Dermis microvascular lymphatic vessel endothelial cell (primary cell): ENCODE results near the gene AKAP12. TPM values are rescaled to one million over a fixed set of nuclear protein-coding genes. Genes with fewer than 3 reads are reported as not detected.
"Not testable (repeated sequence)": the region's sequence is repeated elsewhere in the genome, so short reads cannot be mapped to it uniquely, and the experiment has no call there.

Experiments
- DNase-seq, 2 donors: peaks; one replicate each; pipeline versions ENCODE4 v3.0.0 to v3.0.0-alpha.2; 2010; ENCODE audit warnings: low read depth in 2 of 2
- total RNA-seq: library from RNA; depleted of rRNA; stranded (reverse); fragments of >200 nt; gene quantifications from 2 replicates; pipeline ENCODE4 v1.2.1, GENCODE V29; 2014

Gene AKAP12
- total RNA-seq, 1 donor from 2014 or later, result 314 TPM

- DNase-seq, result no peak
Measured at GRCh38 chr6:151379933-151380847, 140.4 kb downstream of the AKAP12 start.

- no peak for DNase-seq
Measured at GRCh38 chr6:151380848-151381205, 141.1 kb downstream of the AKAP12 start.

GRCh38 chr6:151381722-151382121 is 142.0 kb downstream of the AKAP12 start:
- DNase-seq, result no peak

DNA sequence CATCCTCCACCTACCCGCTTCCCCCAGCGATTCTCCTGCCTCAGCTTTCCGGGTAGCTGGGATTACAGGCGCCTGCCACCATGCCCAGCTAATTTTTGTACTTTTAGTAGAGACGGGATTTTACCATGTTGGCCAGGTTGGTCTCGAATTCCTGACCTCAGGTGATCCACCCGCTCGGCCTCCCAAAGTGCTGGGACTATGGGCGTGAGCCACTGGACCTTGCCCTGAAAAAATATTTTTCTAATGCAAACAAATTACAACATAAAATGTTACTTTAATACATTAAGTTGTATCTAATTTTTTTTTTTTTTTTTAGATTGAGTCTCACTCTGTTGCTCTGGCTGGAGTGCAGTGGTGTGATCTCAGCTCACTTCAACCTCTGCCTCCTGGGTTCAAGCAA is 142.9 kb downstream of the AKAP12 start:
- DNase-seq, result not testable (repeated sequence)

DNA sequence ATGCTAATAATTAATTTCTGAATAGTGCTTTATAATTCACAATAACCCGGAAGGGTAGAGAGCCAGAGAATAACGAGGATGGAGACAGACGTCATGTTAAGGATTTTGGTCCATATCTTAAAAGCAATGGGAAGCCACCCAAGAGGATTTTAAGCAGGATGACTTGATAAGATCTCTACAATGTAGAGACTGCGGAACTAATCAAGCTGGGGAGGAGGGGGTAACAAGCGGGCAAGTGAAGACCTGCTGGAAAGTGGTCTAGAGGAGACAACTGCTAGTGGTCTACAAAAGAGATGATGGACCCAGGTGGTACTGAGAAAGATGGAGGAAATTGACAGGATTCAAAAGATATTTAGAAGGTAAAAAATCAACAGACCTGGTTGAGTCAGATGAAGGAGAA is 144.4 kb downstream of the AKAP12 start:
- no peak for DNase-seq

GRCh38 chr6:151385177-151385576 is 145.4 kb downstream of the AKAP12 start:
- DNase-seq, result no peak

DNA sequence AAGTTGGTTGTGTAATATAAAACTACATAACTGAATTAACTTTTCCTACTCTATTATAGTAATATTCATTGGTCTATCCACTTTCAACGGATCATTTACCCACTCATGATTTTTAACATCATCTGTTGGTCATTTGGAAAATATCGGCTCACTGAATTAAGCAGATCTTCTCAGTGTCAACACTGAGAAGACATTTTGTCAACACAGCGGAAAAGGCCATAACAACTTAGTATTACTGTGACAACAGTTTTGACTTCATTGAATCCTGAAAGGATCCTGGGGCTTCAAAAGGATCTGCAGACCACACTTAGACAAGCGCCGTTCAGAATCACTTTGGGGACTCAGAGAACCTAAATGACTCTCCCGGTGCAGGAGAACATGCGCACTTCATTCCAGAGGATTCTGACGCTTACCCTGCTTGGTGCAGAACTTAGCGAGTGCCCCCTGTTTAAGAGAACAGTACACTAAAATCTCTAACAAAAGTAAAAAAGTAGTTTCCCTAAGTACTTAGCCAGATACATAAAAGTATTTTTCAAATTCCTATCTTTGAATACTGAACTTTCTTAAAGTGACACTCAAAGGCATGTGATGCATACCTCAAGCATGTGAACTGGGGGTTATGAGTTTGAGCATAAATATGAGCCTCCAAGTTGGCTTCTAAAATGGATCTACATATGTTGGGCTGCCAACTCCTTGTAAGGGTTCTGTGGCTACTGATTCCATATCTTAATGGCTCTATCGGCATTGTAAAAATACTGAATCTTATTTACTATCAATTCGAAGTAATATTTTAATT is 147.6 kb downstream of the AKAP12 start:
- no peak for DNase-seq

GRCh38 chr6:151388236-151388635 is 148.5 kb downstream of the AKAP12 start:
- DNase-seq, result no peak

DNA sequence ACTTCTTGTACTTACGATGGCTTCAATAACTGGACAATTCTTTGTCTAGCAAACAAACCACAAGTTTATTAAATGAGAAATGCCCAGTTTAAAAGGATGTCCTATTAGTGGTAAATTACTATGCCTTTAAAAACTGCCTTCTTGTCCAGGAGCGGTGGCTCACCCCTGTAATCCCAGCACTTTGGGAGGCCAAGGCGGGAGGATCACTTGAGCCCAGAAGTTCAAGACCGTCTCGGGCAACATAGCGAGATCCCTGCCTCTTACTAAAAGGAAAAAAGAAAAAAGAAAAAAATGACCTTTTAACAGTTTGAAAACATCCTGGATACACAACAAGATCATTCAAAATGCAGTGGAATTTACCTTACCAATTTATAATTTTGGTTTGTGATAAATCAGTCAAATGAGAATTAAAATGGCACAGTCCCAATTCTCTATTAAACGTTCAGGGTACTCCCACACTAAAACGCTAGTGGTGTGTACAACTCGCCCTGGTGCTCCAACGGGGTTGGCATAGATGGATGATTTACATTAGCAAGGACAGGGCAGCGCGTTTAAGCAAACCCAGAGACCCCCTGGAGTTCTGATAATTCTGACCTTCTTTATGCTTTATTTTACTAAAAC is 149.3 kb downstream of the AKAP12 start:
- no peak for DNase-seq

DNA sequence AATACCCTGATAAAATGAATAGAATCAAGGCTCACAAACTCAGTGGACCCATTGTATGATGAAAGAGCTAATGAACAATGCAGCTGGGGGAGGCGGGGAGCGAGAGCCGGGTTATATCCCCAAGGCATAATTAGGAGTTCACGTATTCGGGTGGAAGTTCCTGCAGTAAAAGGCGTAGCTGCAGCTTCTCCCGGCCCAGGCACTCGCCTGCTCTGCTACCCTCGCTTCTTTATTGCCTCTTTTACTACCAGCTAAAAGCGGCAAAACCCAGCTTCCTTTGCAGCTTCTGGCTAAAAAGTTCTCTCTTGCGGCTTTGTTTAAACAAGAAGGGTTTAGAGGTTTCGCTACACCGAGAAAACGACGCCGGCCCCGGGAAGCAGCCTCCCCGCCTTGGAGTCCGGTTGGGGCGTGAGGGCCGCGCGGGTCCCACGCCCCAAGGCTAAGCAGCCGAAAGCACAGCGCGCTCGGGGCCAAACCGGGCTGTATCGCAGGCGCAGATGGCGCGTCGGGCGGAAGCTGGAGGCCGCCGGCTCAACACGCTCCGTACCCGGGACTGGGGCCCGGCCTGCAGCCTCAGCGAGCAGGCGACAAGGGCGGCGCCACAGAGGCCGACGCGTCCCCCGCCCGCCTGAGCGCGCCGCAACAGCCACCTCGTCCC is 150.0 kb downstream of the AKAP12 start:
- DNase-seq, result peak in 1 of 2 donors; percentile 71

DNA sequence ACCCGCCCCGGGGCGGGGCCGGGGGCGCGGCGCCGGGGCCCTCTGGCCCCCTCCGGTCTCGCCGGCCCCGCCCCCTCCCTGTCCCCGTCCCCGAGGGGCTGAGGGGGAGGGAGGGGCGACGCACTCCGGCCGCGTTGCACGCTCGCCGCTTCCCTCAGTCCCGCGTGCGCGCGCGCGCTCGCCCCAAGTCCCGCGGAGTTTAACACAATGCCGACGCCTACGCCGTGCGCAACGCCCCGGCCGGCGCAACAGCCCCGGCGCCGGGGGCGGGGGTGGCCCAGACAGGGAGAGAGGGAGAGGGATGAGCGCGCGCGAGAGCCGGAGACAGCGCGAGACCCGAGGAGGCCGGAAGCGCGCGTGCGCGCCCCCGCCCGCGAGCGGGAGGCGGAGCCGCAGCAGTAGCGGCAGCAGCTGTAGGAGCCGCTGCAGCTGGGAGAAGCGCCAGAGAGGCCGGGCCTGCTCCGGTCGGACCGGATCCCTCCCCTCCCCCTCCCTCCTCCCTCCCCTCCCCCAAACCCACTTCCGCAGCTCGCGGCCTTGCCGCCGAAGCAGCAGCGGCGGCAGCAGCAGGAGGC is 150.6 kb downstream of the AKAP12 start:
- DNase-seq, result peak; percentile 95 to 99

DNA sequence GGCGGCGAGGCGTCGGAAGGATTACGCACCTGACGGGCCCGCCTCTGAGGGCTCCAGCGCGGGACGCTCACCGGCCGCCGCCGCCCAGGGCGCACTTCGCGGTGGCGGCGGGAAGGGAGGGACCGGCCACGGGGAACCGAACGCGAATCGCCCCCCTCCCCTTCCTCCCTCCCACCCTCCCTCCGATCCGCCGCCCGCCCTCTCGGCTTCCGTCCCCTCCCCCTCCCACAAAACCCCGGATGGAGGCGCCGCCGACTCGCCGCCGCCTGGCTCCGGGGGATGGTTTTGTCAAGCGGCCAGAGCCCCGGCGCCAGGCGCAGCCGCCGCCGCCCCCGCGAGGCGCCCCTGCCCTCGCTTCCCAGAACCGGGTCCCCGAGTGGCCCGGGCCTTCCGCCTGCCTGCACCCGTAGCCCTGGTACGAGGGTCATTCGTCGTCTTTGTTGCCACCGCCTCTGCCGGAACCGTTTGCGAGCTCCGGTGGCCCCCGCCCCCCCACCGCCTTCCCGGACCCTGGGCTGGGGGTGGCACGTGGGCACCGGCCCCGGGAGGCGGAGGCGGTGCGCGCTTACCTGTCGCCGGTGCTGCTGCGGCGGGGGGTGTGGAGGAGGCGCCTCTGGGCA is 151.2 kb downstream of the AKAP12 start:
- peak in 1 of 2 donors; percentile 78 for DNase-seq

DNA sequence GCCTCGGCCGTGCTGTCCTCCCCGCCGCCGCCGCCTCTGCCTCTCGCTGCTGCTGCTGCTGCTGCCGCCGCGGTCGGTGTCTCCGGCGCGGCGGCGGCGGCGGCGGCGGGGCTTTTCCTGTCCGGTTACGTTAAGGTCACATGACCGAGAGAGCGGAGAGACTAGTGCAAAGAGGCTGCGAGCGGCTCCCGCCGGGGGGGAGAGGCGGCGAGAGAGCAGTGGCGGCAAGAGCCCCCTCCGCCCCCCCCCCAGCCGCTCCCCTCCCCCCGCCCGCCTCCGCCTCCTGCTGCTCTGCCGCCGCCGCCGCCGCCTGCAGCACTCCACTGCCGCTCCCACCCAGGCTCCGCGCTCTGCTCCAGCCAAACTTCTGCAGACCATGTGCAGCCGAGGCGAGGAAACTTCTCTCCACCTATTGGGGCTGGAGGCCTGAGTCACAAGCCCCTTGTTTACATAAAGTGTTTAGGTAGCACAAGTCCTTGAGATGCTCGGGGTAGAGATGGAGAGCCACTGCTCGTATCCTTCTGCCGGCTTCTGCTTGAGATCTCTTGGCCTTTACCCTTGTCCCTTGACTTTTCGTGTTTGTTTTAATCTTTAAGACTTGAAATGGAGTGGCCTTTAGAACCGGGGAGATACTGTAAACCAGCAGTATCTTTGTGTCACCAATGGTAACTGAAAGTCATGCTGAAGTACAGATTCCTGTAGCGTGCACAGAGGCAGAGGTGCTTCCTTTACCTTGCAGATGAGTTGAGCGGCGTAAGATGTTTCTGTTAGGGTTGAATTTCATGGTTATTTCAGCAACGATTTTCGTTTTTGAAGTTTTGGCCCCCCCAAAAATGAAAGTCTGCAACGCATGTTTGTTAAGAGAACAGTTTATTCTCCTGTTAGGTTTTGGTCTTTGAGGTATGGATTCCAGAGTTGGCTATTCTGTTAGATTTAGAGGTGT is 152.0 kb downstream of the AKAP12 start, which contains the start of gene ZBTB2:
TSS of gene ZBTB2 (minus strand) at position 89 of the 943 bp plus-strand sequence. CDS start 17,922 bp downstream, outside the sequence.
- peak in 1 of 2 donors; percentile 66 for DNase-seq

DNA sequence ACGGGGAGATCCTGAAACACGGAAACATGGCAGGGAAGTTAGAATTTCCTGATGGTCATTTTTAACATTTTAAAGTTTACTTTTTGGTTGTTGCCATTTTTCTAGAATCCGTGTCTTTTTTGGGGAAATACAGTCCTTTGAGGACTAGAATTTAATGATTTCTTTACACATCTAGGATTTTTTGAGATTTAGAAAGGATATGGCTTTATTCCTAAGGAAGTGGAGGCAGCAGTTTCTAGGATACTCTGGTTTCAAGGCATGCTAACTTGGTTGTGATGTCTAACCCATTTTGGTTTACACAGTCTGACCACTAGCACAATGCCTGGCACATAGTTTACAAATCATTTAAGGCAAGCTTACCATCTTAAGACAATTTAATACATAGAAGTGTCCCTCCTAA is 152.7 kb downstream of the AKAP12 start:
- no peak for DNase-seq

DNA sequence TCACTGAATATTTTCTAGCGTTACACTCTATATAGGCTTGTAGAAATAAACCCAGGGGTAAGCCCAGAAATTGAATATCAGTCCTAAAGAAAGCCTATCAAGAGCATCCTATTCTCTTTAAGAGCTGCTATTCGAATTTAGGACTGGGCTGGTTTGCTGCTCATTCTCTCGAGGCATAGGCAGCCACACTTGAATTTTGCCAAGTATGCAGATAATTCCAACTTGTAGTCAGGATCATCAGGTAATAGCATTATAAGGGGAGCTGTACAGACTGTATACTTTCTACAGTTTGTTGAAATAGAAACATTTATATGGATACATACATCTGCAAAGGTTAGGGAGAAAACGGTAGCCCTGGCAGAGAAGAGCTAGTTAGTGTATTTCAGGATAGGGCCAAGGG is 153.6 kb downstream of the AKAP12 start:
- DNase-seq, result no peak

DNA sequence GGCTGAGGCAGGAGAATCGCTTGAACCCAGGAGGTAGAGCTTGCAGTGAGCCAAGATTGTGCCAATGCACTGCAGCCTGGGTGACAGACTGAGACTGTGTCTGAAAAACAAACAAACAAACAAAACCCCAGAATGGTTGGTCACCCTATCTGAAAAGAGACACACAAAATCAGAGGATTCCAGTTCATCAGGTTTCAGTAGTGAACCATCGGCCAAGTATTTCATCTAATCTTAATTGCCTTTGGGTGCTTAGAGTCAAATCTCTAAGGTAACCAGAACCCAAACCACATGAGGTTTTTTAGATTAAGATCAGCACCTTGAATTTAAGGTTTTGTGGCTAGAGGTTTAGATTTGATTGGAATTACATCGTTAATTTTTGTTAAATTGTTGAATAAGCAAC is 159.9 kb downstream of the AKAP12 start:
- DNase-seq, result no peak

GRCh38 chr6:151400473-151400872 is 160.7 kb downstream of the AKAP12 start:
- no peak for DNase-seq

- DNase-seq, result no peak
Measured at GRCh38 chr6:151402228-151402627, 162.5 kb downstream of the AKAP12 start.

DNA sequence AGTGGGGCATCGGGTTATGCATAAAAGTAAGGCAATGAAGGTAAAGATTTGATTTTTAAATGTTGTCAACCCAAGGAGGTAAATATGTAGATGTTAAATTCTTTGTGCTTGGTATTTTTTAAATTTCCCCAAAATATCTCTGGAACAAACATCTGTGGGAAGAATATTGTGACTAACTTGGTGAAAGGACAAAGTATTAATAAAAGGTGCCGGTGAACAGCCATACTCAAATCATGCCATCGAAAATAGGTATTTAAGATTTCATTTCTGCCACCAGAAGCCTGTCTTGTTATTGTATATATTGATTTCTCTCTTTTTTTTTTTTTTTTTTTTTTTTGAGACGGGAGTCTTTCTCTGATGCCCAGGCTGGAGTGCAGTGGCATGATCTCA is 164.1 kb downstream of the AKAP12 start:
- DNase-seq, result no peak
